Fibroblast of peridontal ligament (primary cell): ENCODE measurements around the gene RPP30.
"Not testable (repeated sequence)": the region's sequence is repeated elsewhere in the genome, so short reads cannot be mapped to it uniquely, and the experiment has no call there.

Source experiments
- DNase-seq: peaks from one replicate; pipeline ENCODE4 v3.0.0-alpha.2; 2010; ENCODE audit errors: extremely low read depth

RPP30 gene

DNA sequence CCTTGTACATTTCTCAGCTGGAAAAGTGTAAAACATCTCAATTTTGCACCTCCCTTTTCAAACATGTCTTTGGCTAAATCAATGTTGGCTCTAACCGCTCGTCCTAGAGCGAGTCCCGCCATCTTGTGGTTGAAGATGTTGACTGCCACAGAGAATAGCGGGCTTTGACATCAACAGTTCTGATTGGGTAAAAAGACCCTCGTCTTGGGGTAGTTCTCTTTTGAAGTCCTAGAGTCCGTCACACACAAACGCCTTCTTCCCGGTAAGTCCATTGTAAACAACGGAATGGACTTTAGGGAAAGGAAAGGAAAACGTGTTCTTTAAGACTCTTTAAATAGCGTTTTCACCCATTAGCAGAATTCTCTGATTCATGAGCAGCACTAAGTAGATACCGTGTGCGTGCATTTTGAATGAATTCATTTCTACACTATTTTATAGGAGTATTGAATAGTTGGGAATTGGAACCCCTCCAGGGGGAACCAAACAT, 452 bp upstream of the RPP30 start:
- peak; percentile 85 for DNase-seq

DNA sequence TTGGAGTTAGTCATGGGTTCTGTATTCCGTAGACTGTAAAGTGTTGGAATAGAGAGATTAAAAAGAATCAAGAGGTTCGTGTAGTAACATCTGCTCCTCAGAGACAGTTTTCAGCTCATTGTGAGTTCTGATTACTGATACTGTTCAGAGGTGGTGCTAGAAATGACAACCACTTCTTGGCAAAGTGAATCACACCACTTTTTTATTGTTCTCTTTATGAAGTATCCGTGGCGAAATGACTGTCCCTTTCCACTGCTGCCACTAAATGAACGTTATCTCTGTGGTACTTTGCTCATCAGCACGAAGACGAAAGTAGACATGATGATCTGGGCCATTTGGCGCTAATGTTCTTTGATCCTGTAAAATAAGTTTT, 860 bp downstream of the RPP30 start:
- DNase-seq, result no peak

DNA sequence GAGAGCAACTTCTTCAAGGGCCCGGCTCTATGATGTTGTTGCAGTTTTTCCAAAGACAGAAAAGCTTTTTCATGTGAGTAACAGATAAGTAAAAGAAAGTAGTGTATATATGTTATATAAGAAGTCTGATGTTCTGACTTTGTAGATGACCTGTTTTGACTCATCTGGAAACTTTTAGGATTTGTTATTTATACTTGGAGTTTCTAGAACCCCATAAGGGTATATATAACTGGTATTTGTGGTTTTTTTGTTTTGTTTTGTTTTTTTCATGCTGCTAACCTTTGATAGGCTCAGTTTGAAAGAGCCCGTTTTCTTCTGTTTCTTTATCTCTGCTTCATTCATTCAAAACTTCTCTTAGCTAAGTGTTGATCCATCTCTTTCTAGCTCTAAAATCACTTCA, 7.3 kb downstream of the RPP30 start:
- DNase-seq, result no peak

DNA sequence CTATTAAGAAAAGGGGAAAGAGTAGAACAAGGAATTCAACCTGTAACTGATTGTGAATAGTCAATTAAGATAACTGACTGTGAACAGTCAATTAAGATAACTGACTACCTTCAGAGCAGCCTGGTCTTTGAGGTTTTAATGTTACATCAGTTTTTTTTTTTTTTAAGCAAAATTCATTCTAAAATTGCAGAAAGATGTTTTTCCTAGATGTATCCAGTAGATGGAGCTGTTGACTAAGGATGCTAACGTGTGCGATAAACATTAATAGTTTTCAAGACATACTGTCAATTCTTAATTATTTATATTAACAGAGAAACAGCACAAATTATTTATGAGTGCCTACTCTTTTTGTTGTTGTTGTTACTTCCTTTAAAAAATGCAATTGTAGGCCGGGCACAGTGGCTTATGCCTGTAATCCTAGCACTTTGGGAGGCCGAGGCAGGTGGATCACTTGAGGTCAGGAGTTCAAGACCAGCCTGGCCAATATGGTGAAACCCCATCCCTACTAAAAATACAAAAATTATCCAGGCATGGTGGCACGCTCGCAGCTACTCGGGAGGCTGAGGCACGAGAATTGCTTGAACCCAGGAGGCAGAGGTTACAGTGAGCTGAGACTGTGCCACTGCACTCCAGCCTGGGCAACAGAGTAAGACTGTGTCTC, 8.4 kb downstream of the RPP30 start:
- peak; percentile 73 for DNase-seq

DNA sequence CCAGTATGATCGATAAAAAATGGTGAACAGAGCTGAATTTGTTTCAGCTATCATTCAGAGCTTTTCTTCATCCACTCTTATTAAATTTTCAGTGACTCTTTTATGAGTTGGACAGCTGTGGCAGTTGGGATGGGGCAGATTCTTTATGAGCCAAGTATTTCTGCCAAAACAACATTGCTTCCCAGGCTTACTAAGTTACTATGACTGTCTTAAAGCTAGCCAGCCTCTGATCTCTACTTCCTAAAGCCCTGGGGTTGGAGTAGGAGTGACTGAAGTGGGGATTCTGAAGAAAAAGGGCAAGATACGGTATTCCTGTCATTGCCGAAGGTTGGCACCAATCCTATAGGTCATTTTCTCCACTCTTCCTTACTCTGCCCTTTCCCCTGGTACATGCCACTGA, 12.7 kb downstream of the RPP30 start:
- peak; percentile 60 for DNase-seq

DNA sequence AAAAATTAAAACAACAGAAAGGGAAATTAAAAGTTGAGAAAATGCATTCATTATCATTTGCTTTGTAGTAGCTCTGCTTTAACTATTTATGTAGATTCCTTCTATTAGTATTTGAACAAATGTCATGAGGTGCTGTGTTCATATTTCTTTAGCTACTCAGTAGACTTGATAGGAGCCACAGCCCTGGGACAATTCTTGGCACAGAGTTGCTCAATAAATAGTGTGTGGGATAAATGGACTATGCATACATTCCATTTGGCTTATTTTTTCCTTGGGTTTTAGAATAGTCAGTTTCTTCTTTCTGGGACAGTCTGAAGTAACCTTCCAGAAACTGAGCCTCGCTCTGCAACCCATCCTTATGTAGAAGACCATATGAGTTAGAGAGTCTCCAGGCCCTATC, 13.4 kb downstream of the RPP30 start:
- peak; percentile 75 for DNase-seq

DNA sequence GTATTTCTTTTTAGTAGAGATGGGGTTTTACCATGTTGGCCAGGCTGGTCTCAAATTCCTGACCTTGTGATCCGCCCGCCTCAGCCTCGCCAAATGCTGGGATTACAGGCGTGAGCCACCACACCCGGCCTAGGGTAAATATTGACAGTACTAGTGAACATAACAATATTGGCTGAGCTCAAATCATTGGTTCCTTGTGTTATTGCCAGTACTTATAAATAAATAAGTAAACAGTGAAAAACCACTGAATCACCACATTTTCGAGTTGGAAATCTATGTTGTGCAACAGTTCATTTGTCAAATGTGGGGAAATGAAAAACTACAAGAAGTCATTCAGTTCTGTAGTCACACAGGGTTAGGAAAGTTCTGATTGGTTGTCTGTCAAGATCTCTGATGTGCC, 15.8 kb downstream of the RPP30 start:
- no peak for DNase-seq

DNA sequence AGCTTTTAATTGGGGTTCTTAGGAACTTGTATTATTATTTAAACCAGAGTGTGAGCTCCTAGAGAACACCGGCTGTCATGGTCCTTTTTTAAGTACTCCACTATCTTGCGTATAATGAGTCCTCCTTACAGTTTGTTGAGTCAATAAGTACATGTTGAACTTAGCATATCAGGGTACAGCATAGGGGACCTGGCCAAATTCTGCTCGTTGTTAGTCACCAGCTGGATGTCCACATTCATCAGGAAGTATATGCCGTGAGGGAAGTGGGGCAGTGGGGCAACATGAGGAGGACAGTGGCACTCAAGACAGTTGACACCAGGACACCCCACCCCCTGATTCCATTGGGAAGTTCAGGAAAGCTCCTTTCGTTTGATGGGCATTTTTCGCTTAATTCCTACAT, 16.6 kb downstream of the RPP30 start:
- no peak for DNase-seq

DNA sequence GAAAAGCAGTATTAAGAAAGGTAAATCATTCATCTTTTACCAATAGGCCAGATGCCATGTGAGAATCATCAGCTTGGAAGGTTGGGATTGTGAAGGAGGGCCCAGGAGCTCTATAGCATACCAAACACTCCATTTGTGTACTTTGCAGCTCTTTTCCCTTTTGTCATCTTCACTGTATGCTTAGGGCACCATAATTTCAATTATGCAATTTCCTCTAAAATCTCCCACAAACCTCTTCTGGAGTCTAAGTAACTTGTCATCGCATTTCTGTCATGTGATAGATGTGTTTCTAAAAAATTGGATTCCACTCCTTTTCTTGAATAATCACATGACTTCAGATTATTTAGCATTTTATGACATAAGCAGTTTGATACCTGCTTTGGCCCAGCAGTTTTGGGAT, 17.9 kb downstream of the RPP30 start:
- DNase-seq, result no peak

DNA sequence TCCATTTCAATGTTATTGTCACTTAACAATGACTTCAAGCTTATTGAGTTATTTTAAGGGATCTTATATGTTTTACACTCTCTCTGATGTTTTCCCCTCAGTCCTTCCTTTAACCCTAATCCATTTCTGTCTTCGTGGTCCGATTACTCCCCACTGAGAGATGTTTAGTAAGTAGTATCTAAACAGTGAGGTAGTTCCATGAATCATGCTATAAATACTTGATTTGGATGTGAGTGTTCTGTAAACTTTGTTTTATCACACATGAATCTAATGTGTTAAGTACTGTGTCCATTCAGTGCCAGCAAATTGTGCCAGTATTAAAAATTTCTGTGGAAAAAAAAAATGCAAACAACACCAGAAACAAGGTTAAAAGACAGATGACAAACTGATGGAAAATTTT, 18.6 kb downstream of the RPP30 start:
- no peak for DNase-seq

DNA sequence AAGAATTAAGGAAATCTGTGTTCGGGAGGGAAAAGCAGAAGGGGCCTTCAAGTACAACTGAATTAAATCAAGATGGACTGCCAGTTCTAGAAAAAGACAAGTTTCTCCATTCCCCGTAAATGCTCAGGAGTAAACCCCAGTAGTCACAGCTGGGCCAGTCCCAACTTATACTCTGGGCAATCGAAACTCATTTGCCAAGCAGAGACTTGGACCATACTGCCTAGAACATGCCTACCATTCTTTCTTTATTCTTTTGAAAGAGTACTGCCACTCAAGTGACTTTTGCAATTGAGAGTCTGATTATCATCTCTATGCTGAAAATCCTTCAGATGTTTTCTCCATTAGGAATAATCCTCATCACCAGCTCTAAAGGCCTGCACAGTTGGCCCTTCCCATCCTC, 21.4 kb downstream of the RPP30 start:
- no peak for DNase-seq

DNA sequence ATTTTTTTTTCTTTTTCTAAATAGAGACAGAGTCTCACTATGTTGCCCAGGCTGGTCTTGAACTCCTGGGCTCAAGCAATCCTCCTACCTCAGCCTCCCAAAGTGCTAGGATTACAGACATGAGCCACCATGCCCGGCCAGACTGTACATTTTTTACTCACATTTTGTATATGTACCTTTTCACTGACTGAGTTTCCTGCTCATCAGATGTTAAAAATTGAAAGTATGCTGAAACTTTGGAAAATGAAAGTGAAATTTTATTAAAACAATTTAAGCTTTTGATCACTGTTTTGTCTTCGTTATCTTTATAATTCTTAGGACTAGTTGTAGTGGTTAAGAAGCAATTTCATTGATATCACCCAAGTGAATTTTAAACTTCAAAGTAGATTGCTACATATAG, 25.1 kb downstream of the RPP30 start:
- not testable (repeated sequence) for DNase-seq

DNA sequence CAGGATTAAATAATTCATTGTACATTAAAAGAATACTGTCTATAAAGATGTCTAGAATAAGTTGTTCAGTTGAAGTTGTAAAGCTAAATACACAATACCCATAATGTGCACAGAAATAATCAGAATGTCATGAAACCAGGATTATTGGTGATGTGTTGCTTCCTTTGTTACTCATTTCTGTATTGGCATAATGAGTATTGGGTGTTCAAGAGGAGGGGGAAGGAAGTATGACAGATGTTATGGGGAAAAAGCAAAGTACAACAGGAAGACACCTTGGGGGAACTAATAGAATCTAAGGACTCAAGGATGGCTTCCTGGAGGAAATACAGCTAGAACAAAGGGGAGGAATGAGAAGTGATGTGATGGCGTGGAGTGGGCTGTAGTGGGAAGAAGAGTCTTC, 34.2 kb downstream of the RPP30 start:
- DNase-seq, result no peak

DNA sequence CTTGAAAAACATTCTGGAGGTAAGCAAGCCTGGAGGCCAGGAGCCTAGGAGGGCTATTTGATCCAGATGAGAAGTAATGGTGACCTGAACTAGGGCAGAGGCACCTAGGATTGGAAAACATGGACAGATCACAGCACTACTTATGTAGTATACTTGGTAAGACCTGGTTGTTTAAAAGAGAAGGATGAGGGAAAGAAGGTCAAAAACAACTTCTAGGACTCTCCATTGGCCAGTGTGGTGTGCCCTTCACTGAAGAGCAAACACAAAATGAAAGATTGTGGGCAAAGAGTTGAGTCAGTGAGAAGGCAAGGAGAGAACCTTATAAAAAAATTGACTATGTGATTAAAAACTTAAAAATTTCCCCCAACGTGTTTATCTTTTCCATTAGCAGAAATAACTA, 34.8 kb downstream of the RPP30 start:
- DNase-seq, result no peak

DNA sequence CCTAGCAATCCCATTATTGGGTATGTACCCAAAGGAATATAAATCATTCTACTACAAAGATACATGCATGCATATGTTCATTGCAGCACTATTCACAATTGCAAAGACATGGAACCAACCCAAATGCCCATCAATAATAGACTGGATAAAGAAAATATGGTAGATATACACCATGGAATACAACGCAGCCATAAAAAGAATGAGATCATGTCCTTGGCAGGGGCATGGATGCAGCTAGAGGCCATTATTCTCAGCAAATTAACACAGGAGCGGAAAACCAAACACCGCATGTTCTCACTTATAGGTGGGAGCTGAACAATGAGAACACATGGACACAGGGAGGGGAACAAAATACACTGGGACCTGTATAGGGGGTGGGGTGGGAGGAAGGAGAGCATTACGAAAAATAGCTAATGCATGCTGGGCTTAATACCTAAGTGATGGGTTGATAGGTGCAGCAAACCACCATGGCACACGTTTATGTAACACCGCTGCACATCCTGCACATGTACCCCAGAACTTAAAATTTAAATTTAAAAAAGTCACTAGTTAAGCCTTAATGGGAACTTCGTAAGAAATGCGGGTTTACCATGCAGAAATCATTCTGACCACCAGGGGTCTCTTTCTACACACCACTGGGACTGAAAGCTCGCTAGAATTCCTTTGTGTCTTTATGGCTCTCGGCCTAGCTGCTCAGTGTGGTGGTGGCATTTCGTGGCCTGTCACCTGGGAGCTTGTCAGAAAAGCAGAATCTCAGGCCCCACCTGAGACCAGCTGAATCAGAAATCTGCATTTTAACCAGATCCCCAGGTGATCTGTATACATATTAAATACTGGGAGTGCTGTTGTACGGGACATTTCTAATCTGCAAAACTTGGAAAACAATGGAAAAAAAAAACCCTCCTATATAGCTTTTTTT, 39.6 kb downstream of the RPP30 start:
- peak; percentile 88 for DNase-seq

DNA sequence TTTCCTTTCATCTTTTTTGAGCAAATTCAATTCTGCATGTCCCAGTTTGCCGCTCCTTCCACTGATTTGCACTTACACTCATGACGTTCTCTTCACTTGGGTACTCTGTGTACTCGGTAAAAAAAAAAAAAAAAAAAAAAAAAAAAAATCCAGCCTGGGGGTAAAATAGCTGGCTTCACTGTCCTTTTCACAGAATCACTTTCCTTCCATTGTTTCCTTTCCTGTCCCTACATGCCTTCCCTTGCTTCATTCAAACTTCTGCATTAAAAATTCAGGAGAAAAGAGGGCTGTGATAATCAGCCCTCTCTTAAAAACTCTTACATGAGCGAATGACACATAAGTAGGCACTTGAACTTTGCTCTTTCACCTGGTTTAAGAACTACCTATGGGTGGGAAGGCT, 40.4 kb downstream of the RPP30 start:
- DNase-seq, result no peak

DNA sequence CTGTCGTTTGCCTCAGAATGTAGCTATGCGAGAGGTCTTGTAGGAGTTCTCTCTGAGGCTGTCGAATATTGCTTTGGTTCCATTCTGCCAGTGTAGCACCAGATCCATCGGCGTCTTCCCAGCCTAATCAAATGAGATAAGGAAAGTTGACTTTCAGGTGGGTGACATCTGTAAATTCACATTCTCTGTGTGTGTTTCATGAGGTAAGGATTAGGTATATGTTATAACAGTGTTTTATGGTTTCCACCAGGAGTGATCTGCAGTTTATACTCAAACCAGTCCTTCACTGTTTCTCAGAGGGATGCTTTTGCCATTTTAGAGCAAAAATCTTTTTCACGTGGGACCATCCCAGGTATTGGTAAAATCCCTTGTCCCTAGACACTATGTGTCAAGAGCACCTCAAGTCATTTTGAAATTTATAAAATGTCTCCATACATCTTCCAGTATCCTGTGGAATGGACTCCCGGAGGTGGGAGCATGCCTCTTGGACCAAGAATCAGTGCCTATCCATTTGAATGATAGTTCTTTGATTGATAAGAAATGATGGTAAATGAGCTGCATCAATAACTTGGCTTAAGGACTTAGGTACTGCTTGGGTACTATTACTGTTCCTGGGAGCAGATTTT, 41.2 kb downstream of the RPP30 start:
- DNase-seq, result no peak

DNA sequence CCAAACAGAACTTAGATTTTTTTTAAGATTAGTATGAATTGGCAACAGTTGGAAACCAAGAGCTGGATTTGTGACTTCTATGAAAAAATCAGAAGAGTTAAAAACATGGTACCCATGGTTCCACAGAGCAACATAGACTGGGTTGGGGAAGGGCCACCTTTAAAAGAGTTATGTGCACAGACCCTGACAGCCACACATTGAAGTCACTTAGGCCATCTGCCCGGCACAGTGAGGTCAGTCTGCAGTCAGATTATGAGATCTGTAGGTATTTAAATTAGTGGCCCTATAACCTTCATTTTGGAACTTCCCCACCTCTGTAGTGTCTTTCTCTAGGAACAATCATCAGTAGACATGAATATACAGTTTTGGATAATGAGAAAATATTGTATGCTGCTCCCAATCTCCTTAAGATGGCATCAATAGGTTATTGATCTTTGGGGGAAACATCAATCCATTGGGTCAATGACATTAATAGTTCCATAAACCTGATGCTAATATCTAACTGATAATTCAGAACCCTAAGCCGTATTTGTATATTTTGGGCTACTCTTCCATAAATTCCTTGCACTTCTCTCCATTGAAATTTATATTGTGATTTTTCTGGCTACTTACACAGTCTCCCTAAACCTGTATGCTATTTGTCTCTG, 42.1 kb downstream of the RPP30 start:
- no peak for DNase-seq

DNA sequence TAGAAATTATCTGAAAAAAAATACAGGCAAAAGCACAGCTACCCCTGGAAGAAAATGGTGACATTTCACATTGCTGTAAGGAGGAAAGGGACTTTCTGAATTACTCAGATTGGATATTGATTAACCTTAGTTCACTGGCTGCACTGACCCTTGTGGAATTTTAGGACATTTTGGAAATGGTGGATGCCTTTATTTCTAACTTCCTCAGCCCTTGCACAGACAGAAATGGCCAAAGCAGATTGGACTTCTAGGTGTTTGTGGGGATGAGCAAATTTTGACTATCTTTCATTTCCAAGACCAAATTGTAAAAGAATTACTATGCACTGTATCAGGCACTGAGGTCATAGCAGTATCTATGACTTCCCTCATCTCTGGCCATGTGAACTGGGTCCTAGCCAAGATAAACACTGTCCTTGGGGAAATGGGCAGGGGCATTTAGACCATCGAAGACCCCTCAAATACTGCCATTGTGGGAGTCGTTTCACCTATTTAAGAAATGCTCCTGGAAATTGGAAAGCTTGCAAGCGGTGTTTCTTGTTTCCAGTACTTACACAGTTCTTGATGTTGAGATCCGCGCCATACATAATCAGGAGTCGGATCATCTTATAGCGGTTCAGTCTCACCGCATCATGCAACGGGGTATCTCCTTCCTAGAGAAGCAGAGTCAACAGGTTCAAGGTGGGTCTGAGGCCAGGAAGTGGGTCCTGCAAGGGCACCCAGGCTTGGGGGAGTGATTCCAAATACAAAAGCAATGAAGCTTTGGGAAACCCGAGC, 43.4 kb downstream of the RPP30 start:
- DNase-seq, result no peak

DNA sequence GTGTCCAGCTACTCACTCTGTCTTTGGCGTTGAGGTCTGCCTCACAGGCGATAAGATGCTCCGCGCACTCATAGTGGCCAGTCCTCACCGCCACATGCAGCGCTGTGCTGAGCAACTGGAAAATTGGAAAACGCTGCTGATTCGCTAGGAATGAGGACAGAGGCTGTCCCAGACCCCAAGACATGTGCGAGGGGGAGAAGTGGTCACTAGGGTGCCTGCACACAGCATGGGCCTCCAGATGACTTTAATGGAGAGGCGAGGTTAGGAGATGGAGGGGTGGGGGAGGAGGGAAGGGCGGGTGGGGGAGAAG, 43.9 kb downstream of the RPP30 start:
- no peak for DNase-seq

DNA sequence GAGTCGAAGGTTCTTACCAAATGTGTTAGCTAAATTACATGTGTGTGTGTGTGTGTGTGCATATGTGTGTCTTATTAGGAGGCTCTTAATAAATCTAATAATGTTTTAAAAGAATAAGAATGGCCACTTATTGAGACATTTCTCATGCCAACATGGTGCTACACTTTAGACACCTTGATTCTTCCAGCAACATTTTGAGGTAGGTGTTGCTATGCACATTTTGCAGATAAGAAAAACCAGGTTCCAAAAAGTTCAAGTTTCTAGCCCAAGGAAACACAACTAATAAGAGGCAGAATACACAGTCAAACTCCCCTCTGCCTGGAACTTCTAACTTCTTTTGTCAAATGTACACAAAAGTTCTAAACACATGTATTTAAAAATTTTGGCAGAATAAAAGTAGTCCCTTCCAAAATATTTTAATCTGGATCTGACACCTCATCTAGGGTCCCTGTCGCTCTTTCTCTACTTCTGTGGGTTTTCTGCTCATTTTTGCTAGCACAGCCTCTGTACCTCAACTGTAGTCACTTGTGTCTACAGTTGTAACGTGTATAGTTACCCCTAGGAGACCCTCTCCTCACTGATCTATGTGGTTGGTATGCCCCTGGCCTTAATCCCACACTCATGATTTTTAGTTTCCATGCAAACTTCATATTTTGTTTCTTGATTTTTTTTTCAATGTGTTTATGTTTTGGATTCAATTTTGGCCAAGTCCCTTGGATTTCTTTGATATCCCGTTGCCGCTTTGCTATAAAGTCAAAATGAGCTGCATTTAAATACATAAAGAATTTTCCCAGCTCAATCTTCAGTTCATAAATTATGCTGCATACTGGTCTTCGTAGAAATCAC, 44.8 kb downstream of the RPP30 start:
- no peak for DNase-seq
